Spinal cord (tissue), 10 donors: ENCODE results near the gene EXOG. TPM values are rescaled to one million over a fixed set of nuclear protein-coding genes. Genes with fewer than 3 reads are reported as not detected.

Experiments used
- DNase-seq, 6 donors: peaks; one replicate each; pipeline versions ENCODE4 v3.0.0 to v3.0.0-alpha.2; 2013 to 2015; ENCODE audit warnings: low spot score in 6 of 6, low read depth in 4 of 6
- H3K27ac ChIP-seq: one replicate; pipeline ENCODE4 v1.5.1; 2013; ENCODE audit warnings: low read depth, low read length, control low read depth
- H3K27me3 ChIP-seq: one replicate; pipeline ENCODE4 v1.6.1; 2013; ENCODE audit warnings: low read length; ENCODE audit not compliant: control insufficient read depth, insufficient read depth
- H3K36me3 ChIP-seq: one replicate; pipeline ENCODE4 v1.6.1; 2013; ENCODE audit warnings: low read length; ENCODE audit not compliant: control insufficient read depth, insufficient read depth
- H3K4me1 ChIP-seq: one replicate; pipeline ENCODE4 v1.6.1; 2013; ENCODE audit warnings: low read length; ENCODE audit not compliant: control insufficient read depth, insufficient read depth
- H3K4me3 ChIP-seq: one replicate; pipeline ENCODE4 v1.5.1; 2013; ENCODE audit warnings: low read depth, low read length, control low read depth
- H3K9me3 ChIP-seq: one replicate; pipeline ENCODE4 v1.6.1; 2013; ENCODE audit warnings: low read length; ENCODE audit not compliant: control insufficient read depth, insufficient read depth
- WGBS: methylation state at CpG from one replicate; pipeline ENCODE4 v1.1.5; 2013; ENCODE audit warnings: missing lambda C conversion rate; ENCODE audit not compliant: insufficient coverage; 5-methylcytosine and 5-hydroxymethylcytosine counted together
- polyA plus RNA-seq, 2 donors: library from polyadenylated mRNA; unstranded; fragments of 120-200 nt; gene quantifications; one replicate each; pipeline ENCODE4 v1.2.1, GENCODE V29; 2013; ENCODE audit not compliant: insufficient read length in 2 of 2
- total RNA-seq, 2 donors: library from RNA; depleted of rRNA in 1 of 2; stranded (reverse); fragments of 120-200 nt in 1 of 2; fragments of >200 nt in 1 of 2; gene quantifications; one replicate each; pipeline versions ENCODE4 v1.2.3 to v1.2.4, GENCODE V29; 2013 to 2014
- donor health status: healthy.

EXOG gene
- total and polyA plus RNA-seq, 4 donors: 13.3 to 24.5 (median 20.0) TPM

GRCh38 chr3:38521391-38521987 is 25.3 kb downstream of the EXOG start:
- Histone ChIP-seq H3K4me3 (no peak overlapping the region), H3K4me1 (no peaks in the 10 kb centered on the region), H3K27ac (no peak overlapping the region), H3K36me3 (peaks cover 20% of the 10 kb centered on the region), H3K9me3 (no peaks in the 10 kb centered on the region), H3K27me3 (no peaks in the 10 kb centered on the region)
- peak; percentile 61 to 95 (median 76) for DNase-seq
- 3% methylated on average over 3 of the region's 5 CpGs for WGBS

GRCh38 chr3:38522002-38522401 is 25.9 kb downstream of the EXOG start:
- WGBS: 94% methylated on average over 4 of the region's 6 CpGs
- no peaks in the 10 kb centered on the region for H3K9me3 ChIP-seq
- DNase-seq: peak in 1 of 6 donors; percentile 65
- H3K4me3 ChIP-seq: no peak overlapping the region
- no peaks in the 10 kb centered on the region for H3K4me1 ChIP-seq
- no peaks in the 10 kb centered on the region for H3K27me3 ChIP-seq
- H3K36me3 ChIP-seq: peaks cover 25% of the 10 kb centered on the region
- no peak overlapping the region for H3K27ac ChIP-seq

GRCh38 chr3:38524141-38524739 is 28.1 kb downstream of the EXOG start:
- Histone ChIP-seq H3K4me1 (no peaks in the 10 kb centered on the region), H3K9me3 (no peaks in the 10 kb centered on the region), H3K36me3 (peaks cover 34% of the 10 kb centered on the region), H3K27me3 (no peaks in the 10 kb centered on the region), H3K4me3 (no peak overlapping the region), H3K27ac (no peak overlapping the region)
- 100% methylated on average over 4 of the region's 5 CpGs for WGBS
- DNase-seq: no peak

GRCh38 chr3:38526792-38527191 is 30.7 kb downstream of the EXOG start:
- Histone ChIP-seq H3K36me3 (peaks cover 34% of the 10 kb centered on the region), H3K27ac (no peak overlapping the region), H3K4me3 (no peak overlapping the region), H3K9me3 (no peaks in the 10 kb centered on the region), H3K4me1 (no peaks in the 10 kb centered on the region), H3K27me3 (no peaks in the 10 kb centered on the region)
- DNase-seq: no peak
- WGBS: 97% methylated on average over 14 of the region's 14 CpGs

- H3K4me1 ChIP-seq: no peaks in the 10 kb centered on the region
- peaks cover 31% of the 10 kb centered on the region for H3K36me3 ChIP-seq
- no peak overlapping the region for H3K27ac ChIP-seq
- H3K27me3 ChIP-seq: no peaks in the 10 kb centered on the region
- H3K4me3 ChIP-seq: no peak overlapping the region
- no peak for DNase-seq
- 93% methylated on average over 1 of the region's 1 CpG for WGBS
- H3K9me3 ChIP-seq: no peaks in the 10 kb centered on the region
Observed at GRCh38 chr3:38528457-38528856, 32.3 kb downstream of the EXOG start.

GRCh38 chr3:38532529-38532928 is 36.4 kb downstream of the EXOG start:
- WGBS: 50% methylated on average over 2 of the region's 3 CpGs
- Histone ChIP-seq H3K36me3 (peaks cover 19% of the 10 kb centered on the region), H3K27me3 (no peaks in the 10 kb centered on the region), H3K4me1 (no peaks in the 10 kb centered on the region), H3K9me3 (no peaks in the 10 kb centered on the region), H3K27ac (no peak overlapping the region), H3K4me3 (no peak overlapping the region)
- DNase-seq: no peak

- Histone ChIP-seq H3K9me3 (no peaks in the 10 kb centered on the region), H3K36me3 (peaks cover 14% of the 10 kb centered on the region), H3K4me3 (no peak overlapping the region), H3K27ac (no peak overlapping the region), H3K4me1 (no peaks in the 10 kb centered on the region), H3K27me3 (no peaks in the 10 kb centered on the region)
- peak in 1 of 6 donors; percentile 11 for DNase-seq
- WGBS: 34% methylated on average over 2 of the region's 13 CpGs
Observed at GRCh38 chr3:38533285-38533976, 37.3 kb downstream of the EXOG start.

GRCh38 chr3:38534180-38534579 is 38.0 kb downstream of the EXOG start:
- WGBS: 100% methylated on average over 1 of the region's 2 CpGs
- H3K4me1 ChIP-seq: no peaks in the 10 kb centered on the region
- peaks cover 17% of the 10 kb centered on the region for H3K36me3 ChIP-seq
- no peaks in the 10 kb centered on the region for H3K27me3 ChIP-seq
- H3K4me3 ChIP-seq: no peak overlapping the region
- no peak overlapping the region for H3K27ac ChIP-seq
- DNase-seq: no peak
- H3K9me3 ChIP-seq: no peaks in the 10 kb centered on the region

GRCh38 chr3:38534604-38535003 is 38.5 kb downstream of the EXOG start:
- DNase-seq: no peak
- WGBS: no CpG with 5 or more reads among the region's 7 CpGs
- Histone ChIP-seq H3K27me3 (no peaks in the 10 kb centered on the region), H3K4me1 (no peaks in the 10 kb centered on the region), H3K9me3 (no peaks in the 10 kb centered on the region), H3K36me3 (peaks cover 17% of the 10 kb centered on the region), H3K27ac (no peak overlapping the region), H3K4me3 (no peak overlapping the region)

- peaks cover under 1% of the 10 kb centered on the region for H3K4me1 ChIP-seq
- DNase-seq: no peak
- WGBS: 75% methylated on average over 3 of the region's 3 CpGs
- no peak overlapping the region for H3K27ac ChIP-seq
- H3K4me3 ChIP-seq: no peak overlapping the region
- no peaks in the 10 kb centered on the region for H3K27me3 ChIP-seq
- no peaks in the 10 kb centered on the region for H3K9me3 ChIP-seq
- peaks cover 19% of the 10 kb centered on the region for H3K36me3 ChIP-seq
Observed at GRCh38 chr3:38536671-38537070, 40.5 kb downstream of the EXOG start.
